Lung (tissue), 12 donors: ENCODE measurements around the gene DIS3. TPM values are rescaled to one million over a fixed set of nuclear protein-coding genes. Genes with fewer than 3 reads are reported as not detected.
"Not testable (repeated sequence)": the region's sequence is repeated elsewhere in the genome, so short reads cannot be mapped to it uniquely, and the experiment has no call there.

ENCODE experiments used
- ATAC-seq: fragments of 200-7000 bp; cut with Tn5 transposase; one replicate; pipeline ENCODE4 v1.9.1; 2020; ENCODE audit warnings: moderate number of reproducible peaks; ENCODE audit not compliant: insufficient read depth, low FRiP score
- DNase-seq, 3 donors: peaks; one replicate each; pipeline ENCODE4 v3.0.0-alpha.2; 2013 to 2017
- H3K27ac ChIP-seq, 2 donors: one replicate each; pipeline ENCODE4 v1.5.1; 2013; ENCODE audit warnings: mild to moderate bottlenecking in 2 of 2, moderate library complexity in 2 of 2, control low read depth in 1 of 2, inconsistent platforms in 1 of 2, low read depth in 1 of 2, low read length in 1 of 2
- H3K27me3 ChIP-seq, 3 donors: one replicate each; pipeline ENCODE4 v1.5.1; 2013; ENCODE audit warnings: low read length in 2 of 3; ENCODE audit not compliant: control insufficient read depth in 3 of 3, insufficient read depth in 3 of 3
- H3K36me3 ChIP-seq, 4 donors: one replicate each; pipeline ENCODE4 v1.5.1; 2013; ENCODE audit warnings: low read length in 4 of 4, mild to moderate bottlenecking in 1 of 4, moderate library complexity in 1 of 4; ENCODE audit not compliant: control insufficient read depth in 4 of 4, insufficient read depth in 4 of 4
- H3K4me1 ChIP-seq, 5 donors: one replicate each; pipeline ENCODE4 v1.5.1; 2013; ENCODE audit warnings: low read length in 5 of 5, mild to moderate bottlenecking in 2 of 5, moderate library complexity in 1 of 5; ENCODE audit not compliant: control insufficient read depth in 5 of 5, insufficient read depth in 5 of 5
- H3K4me3 ChIP-seq: one replicate; pipeline ENCODE4 v1.5.1; 2013; ENCODE audit warnings: mild to moderate bottlenecking, control low read depth, moderate library complexity
- H3K9ac ChIP-seq, 2 donors: one replicate each; pipeline ENCODE4 v1.5.1; 2013; ENCODE audit warnings: low read length in 2 of 2, control low read depth in 1 of 2; ENCODE audit not compliant: insufficient read depth in 1 of 2
- H3K9me3 ChIP-seq, 4 donors: one replicate each; pipeline ENCODE4 v1.5.1; 2013; ENCODE audit warnings: low read length in 3 of 4, mild to moderate bottlenecking in 1 of 4, moderate library complexity in 1 of 4; ENCODE audit not compliant: control insufficient read depth in 4 of 4, insufficient read depth in 3 of 4
- CTCF ChIP-seq: IDR thresholded peaks from 2 replicates; pipeline ENCODE4 v1.5.1; 2012; ENCODE audit warnings: mild to moderate bottlenecking; ENCODE audit errors: control extremely low read depth, extremely low read depth
- WGBS, 2 donors: extraction: QIAGEN DNeasy Blood & Tissue Kit; methylation state at CpG; one replicate each; pipeline ENCODE4 v1.1.7; 2013; 5-methylcytosine and 5-hydroxymethylcytosine counted together
- polyA plus RNA-seq, 2 donors: library from polyadenylated mRNA; stranded (reverse); fragments of 200-250 nt; gene quantifications; one replicate each; pipeline ENCODE4 v1.2.1, GENCODE V29; 2013
- total RNA-seq, 2 donors: library from RNA; depleted of rRNA in 1 of 2; stranded (reverse); fragments of >200 nt in 1 of 2; gene quantifications; one replicate each; pipeline ENCODE4 v1.2.1, GENCODE V29; 2014 to 2021
- donor health status: control.
- donor health status: control.
- donor health status: Bipolar disorder and iron deficiency.
- donor health status: healthy.
- donor health status: DM: yes; HTN: yes; CAD: no.

The DIS3 gene
- total and polyA plus RNA-seq, 4 donors = 11.2 to 40.4 (median 22.2) TPM

DNA sequence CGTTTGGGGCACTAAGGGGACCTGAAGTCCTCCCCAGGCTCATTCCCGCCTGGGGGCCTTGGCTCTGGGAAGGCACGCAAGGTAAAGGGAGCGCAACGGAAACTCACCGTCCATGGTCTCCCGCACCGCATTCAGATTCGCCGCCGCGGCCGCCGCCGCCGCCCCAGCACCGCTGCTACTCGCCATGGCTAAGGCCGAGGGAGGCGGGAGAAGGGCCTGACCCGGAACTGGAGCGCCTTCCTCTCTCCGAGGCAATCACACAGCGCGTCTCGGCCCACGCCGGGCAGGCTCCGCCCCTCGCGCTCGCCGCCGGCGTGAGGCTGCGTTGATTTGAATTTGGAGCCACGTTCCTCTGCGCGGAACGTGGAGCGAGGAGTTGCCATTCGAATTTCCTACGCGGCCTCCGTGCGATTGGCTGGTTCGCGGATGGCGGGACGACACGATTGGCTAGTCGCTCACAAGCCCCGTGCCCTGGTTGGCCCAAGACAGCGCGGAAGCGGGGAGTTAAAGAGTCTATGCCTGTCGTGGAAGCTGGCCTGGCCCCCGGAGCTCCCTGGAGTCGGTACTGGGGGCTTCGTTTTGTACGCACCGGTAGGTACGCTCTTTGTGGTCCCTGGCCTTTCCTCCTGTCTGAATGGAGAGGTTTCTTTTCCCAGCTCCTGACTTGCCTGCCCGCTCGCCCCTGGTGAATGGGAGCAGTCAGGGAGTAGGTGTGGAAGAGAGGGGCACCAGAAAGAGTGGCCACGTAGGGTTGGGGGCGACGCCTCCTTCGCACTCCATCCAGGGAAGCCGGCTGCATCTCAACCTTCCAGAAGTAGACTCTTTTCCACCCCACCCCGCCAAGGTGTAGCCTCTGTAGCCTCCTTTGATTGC is 54.0 kb downstream of the DIS3 start, which contains the start of the genes BORA and MZT1:
Gene BORA, plus strand, starts transcription at position 507 of the 873 bp plus-strand sequence. CDS start 1,018 bp downstream, outside the sequence.
Gene MZT1, minus strand, starts transcription at position 213 of the 873 bp plus-strand sequence. Its CDS starts 27 bp downstream, at position 186.
- 0% methylated on average over 71 of the region's 71 CpGs for WGBS, 2 donors
- peak within 1 kb of the TSS; percentile 74 for H3K9ac ChIP-seq
- H3K27me3 ChIP-seq = no peaks in the 10 kb centered on the region
- TF ChIP-seq CTCF = no peak
- H3K36me3 ChIP-seq = peaks cover 0 to 4% (median 1%) of the 10 kb centered on the region in 4 donors
- H3K4me3 ChIP-seq = peak within 1 kb of the TSS; percentile 93
- H3K27ac ChIP-seq = peak within 1 kb of the TSS; percentile 42 to 77
- H3K4me1 ChIP-seq = peaks cover 2 to 20% (median 8%) of the 10 kb centered on the region in 5 donors
- DNase-seq = peak; percentile 97 to 99 (median 97)
- ATAC-seq = peak; percentile 99
- H3K9me3 ChIP-seq = no peaks in the 10 kb centered on the region

- peak overlapping the region; percentile 25 to 61 for H3K9ac ChIP-seq
- DNase-seq = peak; percentile 35 to 52 (median 39)
- ATAC-seq = peak; percentile 30
Observed at GRCh38 chr13:72726726-72727416, 54.8 kb downstream of the DIS3 start.

GRCh38 chr13:72726185-72726584 is 55.5 kb downstream of the DIS3 start:
- not testable (repeated sequence) for H3K36me3 ChIP-seq, H3K9me3 ChIP-seq, DNase-seq, H3K27ac ChIP-seq, H3K27me3 ChIP-seq, ATAC-seq, H3K4me3 ChIP-seq
- WGBS, 2 donors = 90 to 94% methylated on average over 15 of the region's 15 CpGs
- peak overlapping the region in 1 of 2 donors; percentile 61 for H3K9ac ChIP-seq
- peaks cover 2 to 20% (median 8%) of the 10 kb centered on the region in 5 donors for H3K4me1 ChIP-seq

More at GRCh38 chr13:72726726-72727416, 54.8 kb downstream of the DIS3 start:
- 1% methylated on average over 49 of the region's 49 CpGs for WGBS, 2 donors
- Histone ChIP-seq H3K9me3 (no peaks in the 10 kb centered on the region), H3K27me3 (no peaks in the 10 kb centered on the region), H3K27ac (peak overlapping the region; percentile 6 to 77), H3K4me1 (peaks cover 2 to 20% (median 8%) of the 10 kb centered on the region in 5 donors), H3K4me3 (peak overlapping the region; percentile 93), H3K36me3 (peaks cover 0 to 2% (median under 1%) of the 10 kb centered on the region in 4 donors)
- no peak for TF ChIP-seq CTCF
